HG03575 (cell line): Measurements from ENCODE around the gene TP53.

ENCODE experiments used
- ATAC-seq: cut with Tn5 transposase; IDR thresholded peaks from one replicate; pipeline ENCODE4 v1.9.1; 2021; ENCODE audit not compliant: unreplicated experiment, insufficient number of reproducible peaks, low FRiP score; ENCODE audit errors: extremely low read depth

The TP53 gene

DNA sequence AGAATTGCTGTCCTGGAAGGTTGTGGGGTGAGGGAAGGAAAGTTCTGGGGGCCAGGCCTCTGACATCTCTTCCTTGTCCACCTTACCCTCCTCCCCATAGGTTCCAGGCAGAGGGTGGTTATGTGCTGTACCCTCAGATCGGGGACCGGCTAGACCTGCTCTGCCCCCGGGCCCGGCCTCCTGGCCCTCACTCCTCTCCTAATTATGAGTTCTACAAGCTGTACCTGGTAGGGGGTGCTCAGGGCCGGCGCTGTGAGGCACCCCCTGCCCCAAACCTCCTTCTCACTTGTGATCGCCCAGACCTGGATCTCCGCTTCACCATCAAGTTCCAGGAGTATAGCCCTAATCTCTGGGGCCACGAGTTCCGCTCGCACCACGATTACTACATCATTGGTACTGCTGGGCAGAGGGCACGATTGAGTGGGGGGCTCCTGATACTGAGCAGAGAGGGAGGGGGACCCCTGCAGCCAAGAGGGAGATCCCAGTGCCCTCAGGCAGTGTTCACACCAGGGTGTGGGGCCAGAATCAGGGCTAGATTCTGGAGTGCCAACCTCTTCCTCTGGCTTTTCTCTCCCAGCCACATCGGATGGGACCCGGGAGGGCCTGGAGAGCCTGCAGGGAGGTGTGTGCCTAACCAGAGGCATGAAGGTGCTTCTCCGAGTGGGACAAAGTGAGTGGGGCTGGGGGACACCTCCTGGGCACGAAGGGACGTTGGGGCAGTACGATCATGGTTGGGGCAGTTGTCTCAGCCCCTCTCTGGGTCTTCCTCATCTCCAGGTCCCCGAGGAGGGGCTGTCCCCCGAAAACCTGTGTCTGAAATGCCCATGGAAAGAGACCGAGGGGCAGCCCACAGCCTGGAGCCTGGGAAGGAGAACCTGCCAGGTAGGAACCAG, 20.8 kb upstream of the TP53 start:
- ATAC-seq = no peak

DNA sequence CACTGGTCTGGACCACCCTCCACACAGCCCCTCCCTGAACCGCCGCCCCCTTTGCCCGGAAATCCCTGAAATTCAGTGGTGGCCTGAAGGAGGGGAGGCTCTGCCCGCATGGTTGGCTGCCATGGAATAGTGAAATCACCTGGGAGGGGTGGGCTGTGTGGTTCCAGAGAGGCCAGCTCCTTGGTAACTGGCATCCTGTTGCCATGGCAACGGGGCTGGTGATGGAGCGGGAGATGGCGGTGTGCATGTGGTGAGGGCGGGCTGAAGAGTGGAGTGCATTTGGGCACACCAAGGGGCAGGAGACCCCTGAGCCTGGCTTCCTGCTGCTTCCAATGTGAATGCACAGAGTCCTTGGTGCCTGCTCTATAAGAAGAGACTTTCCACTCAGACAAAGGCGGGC, 20.2 kb upstream of the TP53 start:
- no peak for ATAC-seq

DNA sequence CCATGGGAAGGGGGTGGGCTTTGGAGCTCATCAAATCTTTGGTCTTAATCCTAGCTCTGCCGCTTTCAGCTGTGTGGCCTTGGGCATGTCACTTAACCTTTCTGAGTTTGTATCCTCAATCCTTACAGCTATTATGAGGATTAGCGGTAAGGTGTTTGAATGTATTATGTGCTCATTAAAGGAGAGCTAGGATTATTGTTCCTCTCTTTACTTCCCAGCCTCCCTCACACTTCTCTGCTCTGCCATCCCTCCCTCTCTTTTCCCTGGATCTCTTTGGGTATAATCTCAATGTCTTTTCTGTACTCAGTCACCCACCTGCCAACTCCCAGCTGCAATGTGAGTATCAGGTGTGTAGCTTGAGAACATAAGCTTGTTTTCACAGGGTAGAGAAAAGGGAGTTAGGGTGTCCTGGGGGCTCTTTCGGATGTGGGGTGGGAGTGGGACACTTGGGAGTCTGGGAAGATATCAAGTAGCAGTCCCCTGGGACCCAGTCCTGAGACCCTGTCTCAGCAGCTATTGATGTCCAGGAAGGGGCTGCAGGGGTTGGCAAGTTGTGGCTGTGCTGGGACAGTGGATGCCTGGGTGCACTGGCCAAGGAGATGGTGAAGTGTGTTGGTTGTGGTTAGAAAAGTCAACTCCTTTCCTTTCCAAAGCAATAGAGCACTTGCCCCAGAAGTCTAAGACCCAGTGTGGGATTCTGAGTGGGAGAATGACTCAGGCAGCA, 19.5 kb upstream of the TP53 start:
- ATAC-seq = no peak

DNA sequence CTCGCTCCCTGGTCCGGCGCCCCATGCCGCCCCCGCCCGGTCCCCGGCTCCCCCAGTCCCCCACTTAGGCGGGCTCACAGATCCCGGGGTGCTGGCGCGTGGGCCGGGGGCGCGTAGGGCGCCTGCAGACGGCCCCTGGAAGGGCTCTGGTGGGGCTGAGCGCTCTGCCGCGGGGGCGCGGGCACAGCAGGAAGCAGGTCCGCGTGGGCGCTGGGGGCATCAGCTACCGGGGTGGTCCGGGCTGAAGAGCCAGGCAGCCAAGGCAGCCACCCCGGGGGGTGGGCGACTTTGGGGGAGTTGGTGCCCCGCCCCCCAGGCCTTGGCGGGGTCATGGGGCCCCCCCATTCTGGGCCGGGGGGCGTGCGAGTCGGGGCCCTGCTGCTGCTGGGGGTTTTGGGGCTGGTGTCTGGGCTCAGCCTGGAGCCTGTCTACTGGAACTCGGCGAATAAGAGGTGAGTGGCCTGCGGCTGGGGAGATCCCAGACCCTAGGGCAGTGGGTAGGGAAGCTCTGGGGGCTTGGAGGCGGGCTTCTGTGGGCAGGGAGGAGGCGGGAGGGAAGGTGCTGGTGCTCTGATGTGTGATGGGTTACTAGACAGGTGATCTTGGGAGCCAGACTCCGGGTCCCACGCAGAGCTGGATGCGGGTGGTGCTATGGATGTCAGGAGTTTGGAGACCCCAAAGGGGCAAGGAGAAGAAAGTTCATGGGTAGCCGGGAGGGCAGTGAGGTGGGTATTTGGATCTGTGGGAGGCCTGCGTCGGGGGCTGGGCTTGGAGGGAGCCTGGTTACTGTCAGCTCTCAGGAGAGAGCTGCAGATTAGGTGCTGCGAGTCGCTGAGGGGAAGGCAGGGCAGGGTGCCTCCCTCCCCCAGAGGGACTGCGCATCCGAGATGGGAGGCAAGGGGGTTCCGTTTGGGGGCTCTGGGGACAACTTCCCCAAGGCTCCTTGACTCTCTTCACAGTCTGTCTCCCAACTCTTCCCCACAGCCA, 18.3 kb upstream of the TP53 start:
- ATAC-seq = no peak

DNA sequence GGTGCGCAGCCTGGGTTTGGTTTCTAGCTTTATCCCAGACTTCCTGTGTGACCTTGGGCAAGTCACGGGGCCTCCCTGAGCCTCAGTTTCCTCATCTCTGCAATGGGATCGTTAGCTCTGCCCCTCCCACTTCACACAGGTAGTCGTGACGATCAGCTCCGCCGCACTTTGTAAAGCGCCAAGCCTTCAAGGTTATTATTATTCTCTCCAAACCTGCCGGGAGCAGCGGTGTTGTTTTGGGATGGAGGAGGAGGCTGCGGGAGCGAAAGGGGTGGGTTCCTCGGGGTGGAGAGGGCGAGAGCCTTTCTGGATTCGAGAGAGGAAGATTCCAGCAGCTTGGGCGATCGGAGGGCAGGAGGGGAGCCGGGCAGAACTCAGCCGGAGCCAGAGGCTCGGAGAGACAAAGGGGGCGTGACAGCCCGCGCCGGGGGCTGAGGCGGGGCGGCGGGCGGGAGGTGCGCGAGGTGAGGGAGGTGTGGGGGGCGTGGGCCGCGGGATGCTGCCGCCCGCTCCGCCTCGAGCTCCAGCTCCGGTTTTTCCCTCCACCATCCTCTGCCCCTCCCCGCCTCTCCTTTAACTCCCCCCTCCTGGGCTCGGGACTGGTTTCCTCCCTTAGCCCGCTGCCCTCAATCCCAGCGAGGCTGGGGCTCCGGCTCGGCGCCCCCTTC, 17.4 kb upstream of the TP53 start, which contains the start of gene EFNB3:
TSS of gene EFNB3 (plus strand) at position 602 of the 668 bp plus-strand sequence. CDS start 397 bp downstream, outside the sequence.
- ATAC-seq = no peak

DNA sequence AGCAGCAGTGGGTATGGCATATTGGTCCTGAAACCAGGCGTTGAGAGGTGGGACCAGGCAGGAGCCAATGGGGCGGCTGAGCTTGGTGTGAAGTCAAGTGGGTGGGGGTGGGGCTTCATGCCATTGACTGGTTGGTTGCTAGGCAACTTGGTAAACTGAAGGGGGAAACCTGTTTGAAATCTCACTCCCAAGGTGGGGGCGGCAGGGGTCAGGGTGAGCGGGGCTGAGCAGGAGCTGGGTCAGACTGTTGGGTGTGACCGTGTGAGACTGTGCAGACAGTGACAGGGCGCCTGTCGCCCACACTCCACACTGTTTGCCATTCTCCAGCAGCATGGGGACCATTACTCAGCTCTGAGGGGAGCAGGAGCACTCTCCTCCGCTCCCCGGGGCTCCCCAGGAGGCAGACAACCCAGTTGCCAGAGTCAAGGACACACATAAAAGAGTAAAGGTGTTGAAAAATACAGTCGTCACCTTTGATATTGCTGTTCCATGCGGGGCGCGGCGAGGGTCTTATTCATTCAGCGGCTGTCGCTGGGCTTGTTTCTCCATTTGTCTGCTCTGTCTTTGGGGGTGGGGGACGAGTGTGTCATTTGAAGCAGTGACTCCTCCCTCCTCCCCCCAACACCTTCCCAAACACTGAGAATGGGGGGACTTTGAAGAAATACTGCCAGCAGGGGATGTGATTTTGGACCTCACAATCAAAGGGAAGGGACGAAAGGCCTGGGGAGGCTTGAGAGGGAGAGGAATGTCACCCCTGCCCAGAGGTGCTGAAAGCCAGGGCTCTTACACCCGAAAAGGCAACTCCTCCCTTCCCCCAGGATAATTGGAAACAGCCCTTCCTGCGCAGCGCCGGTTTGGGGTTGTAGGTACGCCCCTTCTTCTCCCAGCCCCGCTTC, 16.5 kb upstream of the TP53 start:
- ATAC-seq = no peak

DNA sequence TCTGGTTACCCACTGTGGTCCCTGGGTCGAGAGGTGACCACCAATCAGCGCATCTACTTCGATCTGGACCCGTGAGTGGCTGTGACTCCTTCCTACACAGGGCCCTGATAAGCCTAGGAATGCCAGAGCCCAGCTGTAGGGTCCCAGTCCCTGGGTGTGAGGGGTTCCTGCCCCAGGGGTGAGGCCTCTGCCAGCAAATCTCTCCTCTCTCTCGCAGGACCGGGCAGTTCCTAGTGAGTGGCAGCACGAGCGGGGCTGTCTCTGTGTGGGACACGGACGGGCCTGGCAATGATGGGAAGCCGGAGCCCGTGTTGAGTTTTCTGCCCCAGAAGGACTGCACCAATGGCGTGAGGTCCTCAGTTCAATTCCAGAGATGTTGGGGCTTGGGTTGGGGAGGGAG, 15.5 kb upstream of the TP53 start:
- no peak for ATAC-seq

DNA sequence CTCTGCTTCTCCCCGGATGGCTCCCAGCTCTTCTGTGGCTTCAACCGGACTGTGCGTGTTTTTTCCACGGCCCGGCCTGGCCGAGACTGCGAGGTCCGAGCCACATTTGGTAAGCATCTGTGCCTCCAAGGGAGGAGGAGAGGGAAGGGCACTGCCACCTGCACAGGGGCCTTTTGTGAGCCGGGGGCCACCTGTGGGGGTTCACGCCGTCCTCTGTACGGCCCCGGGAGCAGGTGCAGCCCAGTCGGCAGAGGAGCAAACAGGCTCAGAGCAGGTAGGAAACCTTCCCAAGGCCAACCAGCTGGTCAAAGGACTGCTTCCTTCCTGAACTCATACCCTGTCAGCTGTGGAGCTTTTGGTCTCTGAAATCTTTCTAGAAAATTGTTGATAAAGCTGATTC, 14.4 kb upstream of the TP53 start:
- ATAC-seq = no peak

DNA sequence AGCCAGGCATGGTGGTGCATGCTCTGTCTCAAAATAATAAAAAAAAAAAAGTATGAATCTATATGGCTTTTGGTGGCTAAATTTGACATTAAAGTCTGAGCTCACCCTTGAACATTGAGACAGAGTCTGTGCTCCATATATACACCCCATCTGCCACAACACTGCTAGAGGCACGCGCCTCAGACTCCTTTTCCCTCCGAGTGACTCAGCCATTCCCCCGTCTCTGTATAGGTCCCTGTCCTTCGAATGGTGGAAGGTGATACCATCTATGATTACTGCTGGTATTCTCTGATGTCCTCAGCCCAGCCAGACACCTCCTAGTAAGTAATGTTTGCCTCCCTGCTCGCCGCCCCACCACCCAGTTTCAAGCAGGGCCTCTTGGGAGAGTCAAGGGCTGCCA, 13.2 kb upstream of the TP53 start:
- no peak for ATAC-seq

DNA sequence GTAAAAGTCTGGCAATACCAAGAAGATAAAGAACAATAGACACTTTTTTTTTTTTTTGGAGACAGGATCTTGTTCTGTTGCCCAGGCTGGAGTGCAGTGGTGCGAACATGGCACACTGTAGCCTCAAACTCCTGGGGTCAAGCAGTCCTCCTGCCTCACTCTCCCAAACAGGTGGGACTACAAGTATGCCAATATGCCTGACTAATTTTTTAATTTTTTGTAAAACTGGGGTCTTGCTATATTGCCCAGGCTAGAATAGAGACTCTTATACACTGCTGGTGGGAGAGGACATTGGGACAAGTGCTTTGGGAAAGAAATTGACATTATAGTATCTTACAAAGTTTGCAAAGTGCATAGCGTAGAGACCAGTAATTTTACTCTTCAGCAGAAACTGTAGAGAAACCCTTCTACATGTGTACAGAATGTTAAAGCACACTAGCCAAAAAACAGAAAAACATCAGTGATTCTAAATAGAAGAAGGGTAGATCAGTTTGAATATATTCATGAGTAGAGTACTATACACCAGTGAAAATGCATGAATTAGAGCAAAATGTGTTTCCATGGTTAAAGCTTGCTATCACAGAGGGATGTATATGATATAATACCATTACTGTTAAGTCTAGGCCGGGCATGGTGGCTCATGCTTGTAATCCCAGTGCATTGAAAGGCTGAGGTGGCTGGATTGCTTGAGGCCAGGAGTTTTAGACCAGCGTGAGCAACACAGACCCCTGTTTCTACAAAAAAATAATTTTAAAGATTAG, 10.7 kb upstream of the TP53 start:
- no peak for ATAC-seq

DNA sequence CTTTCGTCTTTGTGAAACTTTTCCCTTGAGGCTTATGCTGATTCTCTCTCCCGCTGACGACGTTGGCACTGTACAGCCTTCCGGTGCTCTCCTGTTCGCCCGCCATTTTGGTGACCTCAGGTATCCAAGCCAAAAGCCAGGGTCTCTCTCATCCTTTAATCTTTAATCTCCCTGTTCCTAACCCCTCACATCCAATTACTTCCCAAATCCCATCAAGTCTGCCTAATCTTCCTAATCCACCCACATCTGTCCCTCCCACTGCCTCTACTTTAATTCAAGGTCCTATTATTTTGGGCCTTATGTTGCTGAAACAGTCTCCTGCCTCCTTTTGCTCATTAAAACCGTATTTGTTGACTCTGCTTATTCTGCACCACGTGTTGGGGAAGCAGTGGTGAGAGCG, 8.3 kb upstream of the TP53 start:
- ATAC-seq = no peak

DNA sequence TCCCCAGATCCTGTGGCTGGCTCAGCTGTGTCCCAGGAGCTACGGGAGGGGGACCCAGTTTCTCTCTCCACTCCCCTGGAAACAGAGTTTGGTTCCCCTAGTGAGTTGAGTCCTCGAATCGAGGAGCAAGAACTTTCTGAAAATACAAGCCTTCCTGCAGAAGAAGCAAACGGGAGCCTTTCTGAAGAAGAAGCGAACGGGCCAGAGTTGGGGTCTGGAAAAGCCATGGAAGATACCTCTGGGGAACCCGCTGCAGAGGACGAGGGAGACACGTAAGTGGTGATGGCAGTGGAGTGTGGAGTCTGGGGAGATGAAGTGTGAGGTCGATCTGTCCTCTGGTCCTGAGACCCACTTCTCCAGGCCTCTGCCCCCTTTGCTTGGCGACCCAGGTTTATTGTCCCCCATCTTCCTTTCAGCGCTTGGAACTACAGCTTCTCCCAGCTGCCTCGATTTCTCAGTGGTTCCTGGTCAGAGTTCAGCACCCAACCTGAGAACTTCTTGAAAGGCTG, 1.6 kb upstream of the TP53 start:
- no peak for ATAC-seq

DNA sequence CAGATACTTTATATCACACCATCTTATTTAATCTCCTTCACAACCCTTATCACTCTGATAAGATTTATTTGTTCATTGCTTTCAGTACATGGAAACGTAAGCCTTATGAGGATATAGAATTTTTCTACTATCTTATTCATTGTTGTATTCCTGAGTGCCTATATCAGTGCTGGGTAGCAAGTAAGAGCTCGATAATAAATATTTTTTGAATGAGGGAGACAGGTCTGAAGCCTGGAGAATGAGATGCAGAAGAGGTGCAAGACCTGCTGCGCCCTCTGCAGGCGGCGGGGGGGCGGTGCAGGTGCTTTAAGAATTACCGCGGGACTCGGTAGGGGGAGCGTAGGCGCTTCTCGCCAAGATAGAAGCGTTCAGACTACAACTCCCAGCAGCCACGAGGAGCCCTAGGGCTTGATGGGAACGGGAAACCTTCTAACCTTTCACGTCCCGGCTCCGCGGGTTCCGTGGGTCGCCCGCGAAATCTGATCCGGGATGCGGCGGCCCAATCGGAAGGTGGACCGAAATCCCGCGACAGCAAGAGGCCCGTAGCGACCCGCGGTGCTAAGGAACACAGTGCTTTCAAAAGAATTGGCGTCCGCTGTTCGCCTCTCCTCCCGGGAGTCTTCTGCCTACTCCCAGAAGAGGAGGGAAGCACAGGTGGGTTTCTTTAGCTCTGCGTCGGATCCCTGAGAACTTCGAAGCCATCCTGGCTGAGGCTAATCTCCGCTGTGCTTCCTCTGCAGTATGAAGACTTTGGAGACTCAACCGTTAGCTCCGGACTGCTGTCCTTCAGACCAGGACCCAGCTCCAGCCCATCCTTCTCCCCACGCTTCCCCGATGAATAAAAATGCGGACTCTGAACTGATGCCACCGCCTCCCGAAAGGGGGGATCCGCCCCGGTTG, 868 bp upstream of the TP53 start, which contains the start of gene WRAP53:
TSS of gene WRAP53 (plus strand) at position 570 of the 900 bp plus-strand sequence. CDS start at position 742, 172 bp downstream.
- ATAC-seq = no peak

DNA sequence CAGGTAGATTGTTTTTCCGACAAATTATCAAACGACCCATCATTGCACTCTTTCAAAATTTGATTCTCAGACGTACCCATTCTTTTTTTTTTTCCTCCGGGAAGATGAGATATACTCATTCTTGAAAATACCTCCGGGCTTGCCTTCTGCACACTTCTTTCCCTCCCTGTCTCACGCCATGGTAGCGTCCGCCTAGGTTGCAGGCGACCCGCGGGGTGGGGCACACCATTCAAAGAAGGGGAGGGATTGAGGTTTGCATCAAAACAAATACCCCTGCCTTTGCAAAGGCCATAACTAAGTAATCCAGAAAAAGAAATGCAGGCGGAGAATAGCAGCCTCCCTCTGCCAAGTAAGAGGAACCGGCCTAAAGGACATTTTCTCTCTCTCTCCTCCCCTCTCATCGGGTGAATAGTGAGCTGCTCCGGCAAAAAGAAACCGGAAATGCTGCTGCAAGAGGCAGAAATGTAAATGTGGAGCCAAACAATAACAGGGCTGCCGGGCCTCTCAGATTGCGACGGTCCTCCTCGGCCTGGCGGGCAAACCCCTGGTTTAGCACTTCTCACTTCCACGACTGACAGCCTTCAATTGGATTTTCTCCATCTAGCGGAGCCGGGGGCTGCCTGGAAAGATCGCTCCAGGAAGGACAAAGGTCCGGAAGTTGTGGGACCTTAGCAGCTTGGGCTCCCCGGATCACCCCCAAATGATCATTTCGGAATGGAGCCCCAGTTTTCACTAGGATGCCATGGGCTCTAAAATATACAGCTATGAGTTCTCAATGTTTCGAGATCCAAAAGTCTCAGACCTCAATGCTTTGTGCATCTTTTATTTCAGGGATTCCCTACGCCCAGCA, 843 bp downstream of the TP53 start:
- ATAC-seq = no peak
